GM12878 (cell line): ENCODE results near the gene ST3GAL5.

Experiments used
- CEBPB ChIP-seq, 2 experiments: fragments of 150-350 bp in 1 of 2; IDR thresholded peaks; 2 replicates each; pipeline ENCODE4 v1.6.1; 2012 to 2014; ENCODE audit warnings: low read depth in 2 of 2, low read length in 2 of 2, borderline replicate concordance in 1 of 2, inconsistent platforms in 1 of 2
- NRF1 ChIP-seq: conservative IDR thresholded peaks from 2 replicates; pipeline ENCODE4 v1.6.1; 2011; ENCODE audit warnings: mild to moderate bottlenecking, low read depth, low read length, improper control_type of control experiment
- POLR2A ChIP-seq: IDR thresholded peaks from 2 replicates; pipeline ENCODE4 v1.6.1; 2011; ENCODE audit warnings: low read depth, mild to moderate bottlenecking, low read length
- SREBF2 ChIP-seq: IDR thresholded peaks from 2 replicates; pipeline ENCODE4 v1.6.1; 2012; ENCODE audit warnings: mild to moderate bottlenecking, low read length
- TCF7 ChIP-seq: IDR thresholded peaks from 2 replicates; pipeline ENCODE4 v1.6.1; 2014; ENCODE audit warnings: antibody characterized with exemption, borderline replicate concordance

DNA sequence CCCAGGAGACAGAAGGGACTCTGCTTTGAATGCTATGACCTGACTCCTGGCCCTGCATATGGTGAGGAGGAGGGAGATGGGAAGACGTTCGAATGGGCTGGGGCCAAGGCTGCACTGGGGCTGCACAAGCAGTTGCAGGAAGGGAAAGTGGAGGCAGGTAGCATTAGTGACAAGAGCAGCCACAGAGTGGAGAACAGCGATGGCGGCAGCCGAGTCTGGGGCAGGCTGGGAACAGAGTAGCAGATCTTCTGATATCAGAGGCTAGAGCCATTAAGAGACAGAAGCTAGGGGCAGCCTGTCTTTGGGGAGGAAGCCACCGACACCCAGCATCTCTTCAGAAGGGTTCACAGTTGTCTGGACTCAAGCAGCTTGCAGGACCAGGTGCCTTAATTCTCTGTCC lies 50.1 kb downstream of the ST3GAL5 start:
- TF ChIP-seq SREBF2 (no peak), NRF1 (no peak), CEBPB (IDR thresholded peaks at IDR 0.05; ENCODE audit: borderline replicate concordance in 1 of 2, low read depth in 2 of 2, low read length in 2 of 2) (no peak), POLR2A (no peak), TCF7 (no peak)
